ENCODE data around the gene CDK5RAP2.

The CDK5RAP2 gene

GRCh38 chr9:120436983-120437475, 142.9 kb downstream of the CDK5RAP2 start:
- DNase-seq (ENCODE audit: low read depth): no peak

- DNase-seq (ENCODE audit: low read depth): no peak
Observed at GRCh38 chr9:120436446-120436845, 143.5 kb downstream of the CDK5RAP2 start.

- DNase-seq (ENCODE audit: low read depth): no peak
Observed at GRCh38 chr9:120435091-120435490, 144.9 kb downstream of the CDK5RAP2 start.

- no peak for DNase-seq (ENCODE audit: low read depth)
Observed at GRCh38 chr9:120434532-120434931, 145.4 kb downstream of the CDK5RAP2 start.

- DNase-seq (ENCODE audit: low read depth): no peak
Observed at GRCh38 chr9:120433701-120434100, 146.3 kb downstream of the CDK5RAP2 start.

GRCh38 chr9:120432600-120432999, 147.4 kb downstream of the CDK5RAP2 start:
- no peak for DNase-seq (ENCODE audit: low read depth)

- DNase-seq (ENCODE audit: low read depth): no peak
Observed at GRCh38 chr9:120431268-120431667, 148.7 kb downstream of the CDK5RAP2 start.

- no peak for DNase-seq (ENCODE audit: low read depth)
Observed at GRCh38 chr9:120424248-120424647, 155.7 kb downstream of the CDK5RAP2 start.

GRCh38 chr9:120423812-120424211, 156.2 kb downstream of the CDK5RAP2 start:
- no peak for DNase-seq (ENCODE audit: low read depth)

- no peak for DNase-seq (ENCODE audit: low read depth)
Observed at GRCh38 chr9:120421977-120422376, 158.0 kb downstream of the CDK5RAP2 start.

- no peak for DNase-seq (ENCODE audit: low read depth)
Observed at GRCh38 chr9:120418315-120418714, 161.7 kb downstream of the CDK5RAP2 start.

GRCh38 chr9:120416781-120417427, 163.1 kb downstream of the CDK5RAP2 start:
- no peak for DNase-seq (ENCODE audit: low read depth)

- no peak for DNase-seq (ENCODE audit: low read depth)
Observed at GRCh38 chr9:120413121-120414048, 166.6 kb downstream of the CDK5RAP2 start.

- DNase-seq (ENCODE audit: low read depth): no peak
Observed at GRCh38 chr9:120412425-120412951, 167.5 kb downstream of the CDK5RAP2 start.

GRCh38 chr9:120411862-120412424, 168.0 kb downstream of the CDK5RAP2 start:
- DNase-seq (ENCODE audit: low read depth): no peak

GRCh38 chr9:120410925-120411501, 169.0 kb downstream of the CDK5RAP2 start:
- no peak for DNase-seq (ENCODE audit: low read depth)

GRCh38 chr9:120408680-120409258, 171.2 kb downstream of the CDK5RAP2 start:
- no peak for DNase-seq (ENCODE audit: low read depth)

- DNase-seq (ENCODE audit: low read depth): no peak
Observed at GRCh38 chr9:120405860-120406259, 174.1 kb downstream of the CDK5RAP2 start.

GRCh38 chr9:120405134-120405533, 174.8 kb downstream of the CDK5RAP2 start:
- DNase-seq (ENCODE audit: low read depth): no peak

- DNase-seq (ENCODE audit: low read depth): no peak
Observed at GRCh38 chr9:120403543-120403856, 176.5 kb downstream of the CDK5RAP2 start.

- DNase-seq (ENCODE audit: low read depth): peak; percentile 79
Observed at GRCh38 chr9:120402741-120403542, 177.0 kb downstream of the CDK5RAP2 start.

All from HS-5 (cell line).